Esophagus (tissue), 2 donors: ENCODE measurements around the gene PPIP5K1. TPM values are rescaled to one million over a fixed set of nuclear protein-coding genes. Genes with fewer than 3 reads are reported as not detected.

Source experiments
- polyA plus RNA-seq, 2 donors: library from polyadenylated mRNA; stranded (reverse); fragments of 200-250 nt; gene quantifications; one replicate each; pipeline ENCODE4 v1.2.3, GENCODE V29; 2013
- donor health status: healthy with polysubstance abuse.
- donor health status: Bipolar disorder and iron deficiency.

Gene PPIP5K1
- polyA plus RNA-seq, 2 donors = 10.9 to 17.8 TPM

Other genes with a start within 250 kb of the PPIP5K1 start
- 1 to 10 TPM; 5.3 to 6.3 TPM for gene ZSCAN29, start 219.2 kb downstream of the PPIP5K1 start, polyA plus RNA-seq
- 1 to 10 TPM; 4.8 to 5.3 TPM for gene TUBGCP4, start 219.1 kb downstream of the PPIP5K1 start, polyA plus RNA-seq
- 1 to 10 TPM; 6.9 to 7.8 TPM for gene TP53BP1, start 97.1 kb downstream of the PPIP5K1 start, polyA plus RNA-seq
- under 1 TPM; 0.45 to 0.78 TPM for gene MAP1A, start 72.6 kb downstream of the PPIP5K1 start, polyA plus RNA-seq
- 10 to 100 TPM; 64.6 to 87.6 TPM for gene CKMT1B, start 3.8 kb upstream of the PPIP5K1 start, polyA plus RNA-seq
- under 1 TPM; 0.11 to 0.79 TPM for gene STRC, start 28.6 kb upstream of the PPIP5K1 start, polyA plus RNA-seq
- gene CATSPER2, start 58.6 kb upstream of the PPIP5K1 start, polyA plus RNA-seq = 1 to 10 TPM; 2.1 to 7.4 TPM
- 10 to 100 TPM; 52.5 to 90.6 TPM for gene CKMT1A, start 103.7 kb upstream of the PPIP5K1 start, polyA plus RNA-seq
- gene PDIA3, start 156.2 kb upstream of the PPIP5K1 start, polyA plus RNA-seq = 100 to 1,000 TPM in 1 of 2 donors, 10 to 100 TPM in 1; 90.6 to 140 TPM
- gene ELL3, start 186.8 kb upstream of the PPIP5K1 start, polyA plus RNA-seq = 10 to 100 TPM; 14.5 to 15.5 TPM
- 1,000 to 10,000 TPM; 1,288 to 2,170 TPM for gene SERF2, start 202.1 kb upstream of the PPIP5K1 start, polyA plus RNA-seq
- under 1 TPM; 0.18 to 0.24 TPM for gene SERINC4, start 210.0 kb upstream of the PPIP5K1 start, polyA plus RNA-seq
- 10 to 100 TPM in 1 of 2 donors, 1 to 10 TPM in 1; 5.3 to 25.4 TPM for gene HYPK, start 210.4 kb upstream of the PPIP5K1 start, polyA plus RNA-seq
- 10 to 100 TPM in 1 of 2 donors, 1 to 10 TPM in 1; 7.7 to 16.8 TPM for gene MFAP1, start 234.5 kb upstream of the PPIP5K1 start, polyA plus RNA-seq
- 1 to 10 TPM; 2.5 to 5.0 TPM for gene WDR76, start 236.8 kb upstream of the PPIP5K1 start, polyA plus RNA-seq